ENCODE data around the gene NRCAM.

NRCAM gene

DNA sequence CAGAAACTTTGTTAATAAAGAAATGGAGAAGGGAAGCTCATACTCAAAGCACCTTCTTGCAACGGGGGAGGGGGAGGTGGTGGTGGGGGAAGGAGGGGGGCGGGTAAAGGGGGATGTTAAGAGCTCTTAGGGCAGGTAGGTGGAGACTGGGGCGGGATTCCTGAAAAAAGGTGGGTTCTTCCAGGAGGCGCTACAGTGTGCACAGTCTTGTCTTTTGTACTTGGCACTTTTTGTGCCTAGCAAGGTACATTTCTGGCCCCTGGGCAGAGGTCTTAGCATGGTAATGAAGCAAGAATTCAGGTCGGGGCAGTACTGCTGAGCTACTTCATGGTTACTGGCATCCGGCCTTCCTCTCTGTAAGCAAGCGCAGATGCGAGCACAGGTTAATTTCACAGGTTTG lies 310.8 kb downstream of the NRCAM start:
- no peaks in the 10 kb centered on the region for H3K27me3 ChIP-seq
- H3K9ac ChIP-seq, result no peak overlapping the region
- no peak for TF ChIP-seq Cebpa-rat (IDR thresholded peaks at IDR 0.05)
- H3K4me1 ChIP-seq, result peaks cover 5% of the 10 kb centered on the region; the same call in 1 of the 2 replicates
- H3K4me3 ChIP-seq, result no peak overlapping the region
- H3K36me3 ChIP-seq, result no peaks in the 10 kb centered on the region
- no peak overlapping the region for H3K4me2 ChIP-seq
- no peaks in the 10 kb centered on the region for H4K20me1 ChIP-seq
- H3K9me3 ChIP-seq, result no peaks in the 10 kb centered on the region
- no peak overlapping the region for H3K27ac ChIP-seq

DNA sequence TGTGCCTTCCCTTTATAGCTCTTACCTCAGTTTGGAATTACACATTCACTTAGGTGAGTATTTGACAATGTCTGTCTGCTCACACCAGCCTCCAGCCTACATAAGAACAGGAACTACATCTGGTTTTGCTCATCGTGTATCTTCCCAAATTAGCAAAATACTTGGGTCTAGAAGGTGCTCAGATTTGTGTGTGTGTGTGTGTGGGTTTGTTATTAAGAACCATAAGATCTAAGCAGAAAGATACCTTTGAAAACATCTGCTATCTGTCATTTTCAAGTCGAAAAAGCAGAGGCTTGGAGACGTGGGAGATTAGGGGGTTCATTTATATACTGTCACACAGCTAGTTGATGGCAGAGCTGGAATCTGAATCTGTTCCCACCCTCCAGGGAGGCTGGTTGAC lies 311.3 kb downstream of the NRCAM start:
- Histone ChIP-seq H3K4me1 (peaks cover 5% of the 10 kb centered on the region; the same call in 1 of the 2 replicates), H3K36me3 (no peaks in the 10 kb centered on the region), H3K9ac (no peak overlapping the region), H3K4me3 (no peak overlapping the region), H3K27me3 (no peaks in the 10 kb centered on the region), H3K9me3 (no peaks in the 10 kb centered on the region), H3K27ac (no peak overlapping the region), H4K20me1 (no peaks in the 10 kb centered on the region), H3K4me2 (no peak overlapping the region)
- no peak for TF ChIP-seq Cebpa-rat (IDR thresholded peaks at IDR 0.05)

DNA sequence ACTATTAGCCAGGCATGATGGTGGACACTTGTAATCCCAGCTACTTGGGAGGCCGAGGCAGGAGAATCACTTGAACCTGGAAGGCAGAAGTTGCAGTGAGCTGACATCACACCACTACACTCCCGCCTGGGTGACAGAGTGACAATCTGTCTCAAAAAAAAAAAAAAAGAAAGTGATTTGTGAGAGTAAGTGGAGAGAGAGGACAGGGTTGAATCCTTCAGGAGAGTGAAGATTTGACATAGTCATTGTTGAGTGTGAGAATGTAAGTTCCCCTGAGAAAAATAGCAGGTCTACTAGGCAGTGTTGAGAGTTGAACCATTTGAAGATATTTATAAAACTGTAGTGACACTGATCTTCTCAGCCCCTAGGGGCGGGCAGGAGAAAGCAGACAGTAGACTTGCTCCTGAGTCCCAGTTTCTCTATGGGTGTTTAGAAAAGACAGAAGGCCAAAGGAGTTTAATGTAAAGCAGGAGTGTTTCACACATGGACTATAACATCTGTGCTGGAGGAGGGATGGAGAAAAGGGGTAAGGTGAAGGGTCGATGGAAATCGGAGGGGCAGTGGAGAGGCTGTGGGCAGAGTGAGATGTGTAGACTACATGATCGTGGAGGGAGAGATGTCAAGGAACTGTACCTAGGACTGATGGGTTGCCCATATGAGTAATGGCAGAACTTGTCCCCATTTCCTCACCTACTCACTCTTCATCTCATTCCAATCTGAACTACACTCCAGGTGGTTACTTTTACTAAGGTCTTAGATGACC lies 312.4 kb downstream of the NRCAM start:
- Histone ChIP-seq H4K20me1 (no peaks in the 10 kb centered on the region), H3K4me3 (no peak overlapping the region), H3K4me1 (peaks cover 5% of the 10 kb centered on the region; the same call in 1 of the 2 replicates), H3K27ac (no peak overlapping the region), H3K9me3 (no peaks in the 10 kb centered on the region), H3K27me3 (no peaks in the 10 kb centered on the region), H3K36me3 (no peaks in the 10 kb centered on the region), H3K9ac (no peak overlapping the region), H3K4me2 (no peak overlapping the region)
- TF ChIP-seq Cebpa-rat (IDR thresholded peaks at IDR 0.05), result no peak

DNA sequence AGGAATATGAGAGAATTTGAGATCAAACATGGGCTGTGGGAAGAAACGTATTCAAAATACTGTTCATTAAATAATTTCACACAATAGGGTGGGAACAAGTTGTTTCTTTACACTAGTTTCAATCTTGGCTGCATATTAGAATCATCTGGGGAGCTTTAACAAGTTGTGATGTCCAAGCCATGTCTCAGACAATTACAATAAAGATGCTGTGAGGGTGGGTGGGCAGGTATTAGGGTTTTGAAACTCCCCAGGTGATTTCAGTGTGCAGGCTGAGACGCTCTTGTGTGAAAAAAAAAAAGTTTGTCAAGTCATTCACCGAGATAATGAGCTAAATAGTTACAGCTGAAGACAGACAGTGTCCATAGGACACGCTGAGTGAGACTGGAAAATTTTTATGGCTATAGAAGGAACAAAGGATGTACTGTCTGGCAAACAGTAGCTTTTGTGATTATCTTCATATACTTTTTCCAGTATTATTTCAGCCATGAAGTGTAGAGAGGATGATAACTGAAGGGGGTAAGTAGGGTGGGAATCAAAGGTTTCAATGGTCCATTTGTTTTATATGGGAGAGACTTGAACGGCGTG lies 313.5 kb downstream of the NRCAM start:
- Histone ChIP-seq H3K27me3 (no peaks in the 10 kb centered on the region), H3K36me3 (no peaks in the 10 kb centered on the region), H4K20me1 (no peaks in the 10 kb centered on the region), H3K27ac (no peak overlapping the region), H3K9ac (no peak overlapping the region), H3K9me3 (no peaks in the 10 kb centered on the region), H3K4me1 (peaks cover 5% of the 10 kb centered on the region; the same call in 1 of the 2 replicates), H3K4me2 (no peak overlapping the region), H3K4me3 (no peak overlapping the region)
- no peak for TF ChIP-seq Cebpa-rat (IDR thresholded peaks at IDR 0.05)

DNA sequence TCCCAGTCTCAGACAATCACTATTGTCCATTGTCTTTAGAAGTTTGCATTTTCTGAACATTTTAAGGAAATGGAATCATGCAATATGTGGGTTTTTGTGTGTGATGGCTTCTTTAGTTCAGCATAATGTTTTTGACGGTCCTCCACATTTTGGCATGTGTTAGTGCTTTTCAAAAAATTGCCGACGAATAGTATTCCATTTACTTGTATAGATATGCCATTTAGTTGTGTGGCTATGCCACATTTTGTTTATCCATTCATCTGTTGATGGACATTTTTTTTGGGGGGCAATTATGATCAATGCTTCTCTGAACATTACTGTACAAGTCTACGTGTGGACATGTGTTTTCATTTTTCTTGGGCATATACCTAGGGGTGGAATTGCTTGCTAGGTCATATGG lies 314.1 kb downstream of the NRCAM start:
- H3K9me3 ChIP-seq, result no peaks in the 10 kb centered on the region

DNA sequence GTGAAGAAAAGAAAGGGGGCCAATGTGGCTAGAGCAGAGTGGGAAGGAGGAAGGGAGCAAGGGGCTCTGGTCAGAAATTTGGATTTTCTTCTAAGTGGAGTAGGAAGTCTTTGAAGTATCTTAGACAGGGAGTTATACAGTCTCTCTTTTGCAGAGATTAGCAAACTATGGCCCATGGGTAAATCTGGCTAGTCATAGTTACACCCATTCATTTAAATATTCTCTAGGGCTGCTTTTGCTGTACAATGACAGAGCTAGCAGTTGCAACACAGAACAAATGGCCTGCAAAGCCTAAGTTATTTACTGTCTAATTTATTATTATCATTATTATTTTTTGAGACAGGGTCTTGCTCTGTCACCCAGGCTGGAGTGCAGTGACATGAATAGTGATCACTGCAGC lies 315.6 kb downstream of the NRCAM start:
- Histone ChIP-seq H4K20me1 (no peaks in the 10 kb centered on the region), H3K4me3 (no peak overlapping the region), H3K9me3 (no peaks in the 10 kb centered on the region), H3K27ac (no peak overlapping the region), H3K4me2 (no peak overlapping the region), H3K27me3 (no peaks in the 10 kb centered on the region), H3K9ac (no peak overlapping the region), H3K4me1 (peaks cover 9% of the 10 kb centered on the region), H3K36me3 (no peaks in the 10 kb centered on the region)
- TF ChIP-seq Cebpa-rat (IDR thresholded peaks at IDR 0.05), result no peak

More for the DNA sequence above, 314.1 kb downstream of the NRCAM start:
- no peaks in the 10 kb centered on the region for H3K27me3 ChIP-seq
- no peaks in the 10 kb centered on the region for H3K36me3 ChIP-seq
- peaks cover 5% of the 10 kb centered on the region; the same call in 1 of the 2 replicates for H3K4me1 ChIP-seq
- no peak overlapping the region for H3K4me3 ChIP-seq
- no peak for TF ChIP-seq Cebpa-rat (IDR thresholded peaks at IDR 0.05)
- no peak overlapping the region for H3K27ac ChIP-seq
- H4K20me1 ChIP-seq, result no peaks in the 10 kb centered on the region
- no peak overlapping the region for H3K9ac ChIP-seq
- H3K4me2 ChIP-seq, result no peak overlapping the region

DNA sequence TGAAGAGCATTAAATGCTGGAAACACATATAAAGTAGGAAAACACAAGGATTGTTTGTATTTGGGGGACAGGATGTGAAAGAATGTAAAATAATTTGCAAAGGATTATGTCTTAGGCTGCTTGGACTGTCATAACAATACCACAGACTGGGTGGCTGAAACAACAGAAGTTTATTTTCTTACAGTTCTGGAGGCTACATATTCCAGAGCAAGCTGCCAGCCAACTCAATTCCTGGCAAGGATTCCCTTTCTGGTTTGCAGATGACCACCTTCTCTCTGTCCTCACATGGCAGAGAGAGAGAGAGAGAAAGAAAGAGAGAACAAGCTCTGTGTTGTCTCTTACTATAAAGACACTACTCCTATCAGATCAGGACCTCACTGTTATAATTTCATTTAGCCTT lies 317.3 kb downstream of the NRCAM start:
- Histone ChIP-seq H3K27me3 (no peaks in the 10 kb centered on the region), H3K4me2 (no peak overlapping the region), H3K27ac (no peak overlapping the region), H3K9ac (no peak overlapping the region), H3K9me3 (no peaks in the 10 kb centered on the region), H3K4me3 (no peak overlapping the region), H3K36me3 (no peaks in the 10 kb centered on the region), H4K20me1 (no peaks in the 10 kb centered on the region), H3K4me1 (peaks cover 21% of the 10 kb centered on the region)
- no peak for TF ChIP-seq Cebpa-rat (IDR thresholded peaks at IDR 0.05)

DNA sequence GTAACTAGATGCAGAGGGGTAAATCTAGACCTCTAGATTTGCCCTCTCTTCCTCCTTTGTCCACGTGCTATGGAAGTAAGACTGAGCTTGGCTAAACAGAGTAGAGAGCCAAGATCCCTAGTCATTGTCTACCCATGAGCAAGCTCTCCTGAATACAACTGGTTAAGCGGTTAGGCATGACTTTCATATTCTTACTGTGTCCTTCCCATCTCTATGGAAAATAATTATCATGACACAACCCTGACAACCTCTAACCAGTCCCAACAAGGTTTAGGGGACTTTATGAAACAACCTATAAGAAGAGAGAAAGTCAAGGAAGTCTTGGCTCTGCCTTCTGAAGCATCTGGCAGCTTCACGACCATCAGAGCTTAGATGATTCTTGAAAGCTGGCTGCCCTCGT lies 318.2 kb downstream of the NRCAM start:
- Histone ChIP-seq H3K9me3 (no peaks in the 10 kb centered on the region), H3K27me3 (no peaks in the 10 kb centered on the region), H3K4me2 (no peak overlapping the region), H3K4me1 (peaks cover 21% of the 10 kb centered on the region), H3K27ac (no peak overlapping the region), H4K20me1 (no peaks in the 10 kb centered on the region), H3K4me3 (no peak overlapping the region), H3K36me3 (no peaks in the 10 kb centered on the region), H3K9ac (no peak overlapping the region)
- TF ChIP-seq Cebpa-rat (IDR thresholded peaks at IDR 0.05), result no peak

DNA sequence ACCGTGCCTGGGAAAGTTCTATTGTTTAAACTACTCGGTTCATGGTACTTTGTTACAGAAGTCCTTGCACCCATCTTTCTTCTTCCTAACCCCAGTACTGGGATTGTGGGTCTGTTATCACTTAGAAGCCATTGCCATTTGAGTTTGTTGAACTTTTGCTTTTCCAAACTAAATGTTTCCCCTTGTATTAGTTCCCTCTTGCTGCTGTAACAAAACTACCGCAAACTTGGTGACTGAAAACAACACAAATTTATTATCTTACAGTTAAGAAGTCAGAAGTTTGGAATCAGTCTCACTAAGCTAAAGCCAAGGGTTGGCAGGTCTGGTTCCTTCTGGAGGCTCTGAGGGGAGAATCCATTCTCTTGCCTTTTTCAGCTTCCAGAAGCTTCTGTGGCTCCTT lies 319.2 kb downstream of the NRCAM start:
- Histone ChIP-seq H3K4me2 (no peak overlapping the region), H3K4me1 (peaks cover 21% of the 10 kb centered on the region), H3K9me3 (no peaks in the 10 kb centered on the region), H3K27me3 (no peaks in the 10 kb centered on the region), H3K9ac (no peak overlapping the region), H3K4me3 (no peak overlapping the region), H3K36me3 (no peaks in the 10 kb centered on the region), H4K20me1 (no peaks in the 10 kb centered on the region), H3K27ac (no peak overlapping the region)
- no peak for TF ChIP-seq Cebpa-rat (IDR thresholded peaks at IDR 0.05)

DNA sequence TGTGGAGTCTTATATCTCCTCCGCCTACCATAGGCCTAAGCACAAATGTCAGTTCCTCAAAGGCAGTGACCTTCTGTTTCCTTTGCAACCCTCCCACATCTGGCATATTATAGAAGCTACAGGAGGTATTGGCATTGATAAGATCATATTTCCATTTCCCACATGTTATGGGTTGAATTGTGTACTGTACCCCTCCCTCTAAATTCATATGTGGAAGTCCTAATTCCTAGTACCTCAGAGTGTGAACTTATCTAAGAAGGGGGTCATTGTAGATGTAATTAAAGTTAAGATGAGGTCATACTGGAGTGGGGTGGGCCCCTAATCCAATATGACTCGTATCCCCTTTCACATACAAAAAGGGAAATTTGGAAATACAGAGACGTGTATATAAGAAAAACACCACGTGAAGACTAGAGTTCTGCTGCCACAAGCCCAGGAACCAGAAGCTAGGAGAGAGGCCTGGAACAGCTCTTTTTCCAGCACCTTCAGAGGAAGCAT lies 320.0 kb downstream of the NRCAM start:
- no peaks in the 10 kb centered on the region for H3K27me3 ChIP-seq
- peaks cover 21% of the 10 kb centered on the region for H3K4me1 ChIP-seq
- no peak overlapping the region for H3K27ac ChIP-seq
- H3K4me3 ChIP-seq, result no peak overlapping the region
- no peak for TF ChIP-seq Cebpa-rat (IDR thresholded peaks at IDR 0.05)
- H3K36me3 ChIP-seq, result no peaks in the 10 kb centered on the region
- H3K4me2 ChIP-seq, result peak overlapping the region; percentile 73
- H3K9ac ChIP-seq, result no peak overlapping the region
- H3K9me3 ChIP-seq, result no peaks in the 10 kb centered on the region
- H4K20me1 ChIP-seq, result no peaks in the 10 kb centered on the region

Data from BLaER1 (cell line).